Neuronal stem cell (in vitro differentiated cells): ENCODE measurements around the gene CFH.

Source experiments
- DNase-seq: peaks from one replicate; pipeline ENCODE4 v3.0.0-alpha.2; 2013; ENCODE audit warnings: low spot score
- H2AFZ ChIP-seq: one replicate; pipeline ENCODE4 v1.6.1; 2013; ENCODE audit warnings: mild to moderate bottlenecking, low read length, inconsistent platforms
- H2AK5ac ChIP-seq: 2 replicates; pipeline ENCODE4 v1.6.1; 2013; ENCODE audit warnings: low read depth, mild to moderate bottlenecking, inconsistent platforms, low read length, moderate library complexity, mixed read lengths
- H2BK120ac ChIP-seq: 2 replicates; pipeline ENCODE4 v1.6.1; 2013; ENCODE audit warnings: low read depth, mild to moderate bottlenecking, inconsistent platforms, low read length, moderate library complexity, mixed read lengths
- H2BK12ac ChIP-seq: one replicate; pipeline ENCODE4 v1.6.1; 2013; ENCODE audit warnings: low read length, inconsistent platforms
- H2BK15ac ChIP-seq: 2 replicates; pipeline ENCODE4 v1.6.1; 2013; ENCODE audit warnings: mild to moderate bottlenecking, low read length, inconsistent platforms, mixed read lengths
- H2BK5ac ChIP-seq: one replicate; pipeline ENCODE4 v1.6.1; 2013; ENCODE audit warnings: inconsistent platforms, mild to moderate bottlenecking, low read length, moderate library complexity
- H3K14ac ChIP-seq: one replicate; pipeline ENCODE4 v1.6.1; 2013; ENCODE audit warnings: low read length, inconsistent platforms
- H3K18ac ChIP-seq: 2 replicates; pipeline ENCODE4 v1.6.1; 2013; ENCODE audit warnings: low read length, inconsistent platforms
- H3K23ac ChIP-seq: 2 replicates; pipeline ENCODE4 v1.6.1; 2013; ENCODE audit warnings: low read depth, mild to moderate bottlenecking, mixed read lengths, low read length, inconsistent platforms; ENCODE audit not compliant: poor library complexity
- H3K27ac ChIP-seq: replicated peaks from 3 replicates; pipeline ENCODE4 v1.5.1; 2013; ENCODE audit warnings: low read length, inconsistent platforms
- H3K27me3 ChIP-seq, 3 experiments: 2 replicates each; pipeline ENCODE4 v1.6.1; 2013; ENCODE audit warnings: low read length in 3 of 3, mild to moderate bottlenecking in 2 of 3, inconsistent platforms in 1 of 3, low read depth in 1 of 3, mixed read lengths in 1 of 3, moderate library complexity in 1 of 3; ENCODE audit not compliant: control insufficient read depth in 3 of 3, insufficient read depth in 3 of 3
- H3K36me3 ChIP-seq, 2 donors: replicated peaks in 1 of 2; 2 replicates each; pipeline ENCODE4 v1.6.1; 2013; ENCODE audit warnings: low read length in 2 of 2; ENCODE audit not compliant: control insufficient read depth in 2 of 2, insufficient read depth in 2 of 2
- H3K4ac ChIP-seq: 2 replicates; pipeline ENCODE4 v1.6.1; 2013; ENCODE audit warnings: inconsistent platforms, mild to moderate bottlenecking, low read length, moderate library complexity
- H3K4me1 ChIP-seq, 2 donors: 1 replicate in 1 of 2; 2 replicates in 1 of 2; pipeline ENCODE4 v1.6.1; 2013; ENCODE audit warnings: low read length in 2 of 2, low read depth in 1 of 2; ENCODE audit not compliant: control insufficient read depth in 2 of 2, insufficient read depth in 1 of 2
- H3K4me2 ChIP-seq: one replicate; pipeline ENCODE4 v1.6.1; 2013; ENCODE audit warnings: mild to moderate bottlenecking, low read length, inconsistent platforms; ENCODE audit not compliant: insufficient read depth, poor library complexity, severe bottlenecking
- H3K4me3 ChIP-seq, 2 donors: 2 replicates each; pipeline ENCODE4 v1.5.1; 2013; ENCODE audit warnings: low read length in 2 of 2, mild to moderate bottlenecking in 2 of 2, inconsistent platforms in 1 of 2, moderate library complexity in 1 of 2
- H3K79me1 ChIP-seq: one replicate; pipeline ENCODE4 v1.6.1; 2013; ENCODE audit warnings: low read depth, mild to moderate bottlenecking, inconsistent platforms, low read length, moderate library complexity
- H3K9ac ChIP-seq: one replicate; pipeline ENCODE4 v1.6.1; 2013; ENCODE audit warnings: mild to moderate bottlenecking, low read depth, low read length, inconsistent platforms; ENCODE audit not compliant: poor library complexity
- H3K9me3 ChIP-seq, 2 donors: replicated peaks in 1 of 2; 2 replicates each; pipeline versions ENCODE3 to v1.6.1; 2013; ENCODE audit warnings: low read length in 2 of 2, mild to moderate bottlenecking in 2 of 2, inconsistent platforms in 1 of 2, low read depth in 1 of 2, mixed read lengths in 1 of 2, moderate library complexity in 1 of 2; ENCODE audit not compliant: control insufficient read depth in 2 of 2, insufficient read depth in 1 of 2
- H4K8ac ChIP-seq: one replicate; pipeline ENCODE4 v1.6.1; 2013; ENCODE audit warnings: low read depth, mild to moderate bottlenecking, inconsistent platforms, low read length, moderate library complexity
- H4K91ac ChIP-seq: one replicate; pipeline ENCODE4 v1.6.1; 2013; ENCODE audit warnings: low read length, low read depth, mild to moderate bottlenecking, inconsistent platforms; ENCODE audit not compliant: poor library complexity
- WGBS, 2 donors: extraction: QIAGEN DNeasy Blood & Tissue Kit; methylation state at CpG; one replicate each; pipeline ENCODE4 v1.1.7; 2013; ENCODE audit warnings: missing lambda C conversion rate in 2 of 2, mixed read lengths in 1 of 2; ENCODE audit not compliant: insufficient read length in 2 of 2, insufficient replicate concordance in 1 of 2; ENCODE audit errors: extremely low coverage in 2 of 2; 5-methylcytosine and 5-hydroxymethylcytosine counted together

The CFH gene

GRCh38 chr1:196774175-196774574 is 122.3 kb downstream of the CFH start:
- Histone ChIP-seq H2AFZ (no peak overlapping the region), H3K4me2 (no peak overlapping the region), H2BK12ac (no peak overlapping the region), H3K14ac (no peak overlapping the region), H3K36me3 (no peaks in the 10 kb centered on the region), H3K27ac (no peak overlapping the region), H2BK5ac (no peak overlapping the region), H3K79me1 (no peaks in the 10 kb centered on the region), H3K9me3 (no peaks in the 10 kb centered on the region), H2BK120ac (no peak overlapping the region), H3K4me1 (no peaks in the 10 kb centered on the region), H4K91ac (no peak overlapping the region), H3K9ac (no peak overlapping the region), H3K27me3 (no peaks in the 10 kb centered on the region), H3K4ac (no peak overlapping the region), H3K4me3 (no peak overlapping the region), H3K18ac (no peak overlapping the region), H4K8ac (no peak overlapping the region), H2AK5ac (no peak overlapping the region), H2BK15ac (no peak overlapping the region), H3K23ac (no peak overlapping the region)
- no CpG with 5 or more reads among the region's 2 CpGs for WGBS, 2 donors
- no peak for DNase-seq

- no peak for DNase-seq
- Histone ChIP-seq H2BK12ac (no peak within 1 kb of the TSS), H3K36me3 (no peaks in the 10 kb centered on the region), H3K27me3 (no peaks in the 10 kb centered on the region), H4K8ac (no peak within 1 kb of the TSS), H3K79me1 (no peaks in the 10 kb centered on the region), H2BK5ac (no peak within 1 kb of the TSS), H3K23ac (no peak within 1 kb of the TSS), H2AK5ac (no peak within 1 kb of the TSS), H3K9me3 (no peaks in the 10 kb centered on the region), H2BK120ac (no peak within 1 kb of the TSS), H2BK15ac (no peak within 1 kb of the TSS), H3K4me2 (no peak within 1 kb of the TSS), H2AFZ (no peak within 1 kb of the TSS), H3K14ac (no peak within 1 kb of the TSS), H3K4me3 (no peak within 1 kb of the TSS), H3K27ac (no peak within 1 kb of the TSS), H3K18ac (no peak within 1 kb of the TSS), H4K91ac (no peak within 1 kb of the TSS), H3K9ac (no peak within 1 kb of the TSS), H3K4ac (no peak within 1 kb of the TSS), H3K4me1 (no peaks in the 10 kb centered on the region)
Measured at GRCh38 chr1:196774603-196775002, 122.8 kb downstream of the CFH start, which contains the start of gene CFHR3. CFHR3 (plus strand) TSS chr1:196774840; CDS start chr1:196774887, 47 bp downstream.

- Histone ChIP-seq H2BK120ac (no peak overlapping the region), H3K27ac (no peak overlapping the region), H3K4me1 (no peaks in the 10 kb centered on the region), H3K79me1 (no peaks in the 10 kb centered on the region), H3K18ac (no peak overlapping the region), H4K91ac (no peak overlapping the region), H2BK12ac (no peak overlapping the region), H3K36me3 (no peaks in the 10 kb centered on the region), H3K9ac (no peak overlapping the region), H3K23ac (no peak overlapping the region), H3K14ac (no peak overlapping the region), H3K9me3 (no peaks in the 10 kb centered on the region), H3K4me2 (no peak overlapping the region), H2BK5ac (no peak overlapping the region), H4K8ac (no peak overlapping the region), H2AK5ac (no peak overlapping the region), H2AFZ (no peak overlapping the region), H3K27me3 (no peaks in the 10 kb centered on the region), H3K4ac (no peak overlapping the region), H3K4me3 (no peak overlapping the region), H2BK15ac (no peak overlapping the region)
- WGBS, 2 donors: no CpG with 5 or more reads among the region's 13 CpGs
- no peak for DNase-seq
Measured at GRCh38 chr1:196777603-196778002, 125.8 kb downstream of the CFH start.

GRCh38 chr1:196779093-196779492 is 127.2 kb downstream of the CFH start:
- Histone ChIP-seq H2AK5ac (no peak overlapping the region), H4K8ac (no peak overlapping the region), H3K14ac (no peak overlapping the region), H3K27me3 (no peaks in the 10 kb centered on the region), H3K18ac (no peak overlapping the region), H3K4me2 (no peak overlapping the region), H4K91ac (no peak overlapping the region), H3K23ac (no peak overlapping the region), H2BK15ac (no peak overlapping the region), H3K9me3 (no peaks in the 10 kb centered on the region), H2BK12ac (no peak overlapping the region), H3K4me3 (no peak overlapping the region), H3K9ac (no peak overlapping the region), H3K4ac (no peak overlapping the region), H3K79me1 (no peaks in the 10 kb centered on the region), H2AFZ (no peak overlapping the region), H2BK5ac (no peak overlapping the region), H2BK120ac (no peak overlapping the region), H3K36me3 (no peaks in the 10 kb centered on the region), H3K27ac (no peak overlapping the region), H3K4me1 (no peaks in the 10 kb centered on the region)
- DNase-seq: no peak
- WGBS, 2 donors: no CpG with 5 or more reads among the region's 1 CpG
